CD4-positive, alpha-beta memory T cell (primary cell): ENCODE results near the gene GLIS1. TPM values are rescaled to one million over a fixed set of nuclear protein-coding genes. Genes with fewer than 3 reads are reported as not detected.

Experiments
- CTCF ChIA-PET: fragments of 350-600 bp; sonication (Branson Sonifier 250); formaldehyde crosslinking; loops from one replicate; lab custom pipeline; 2021; ENCODE audit warnings: inconsistent platforms; ENCODE audit not compliant: partially characterized antibody; lab: Charles Lee
- POLR2A ChIA-PET: fragments of 350-600 bp; sonication (Branson Sonifier 250); formaldehyde crosslinking; loops from one replicate; lab custom pipeline; 2021; ENCODE audit not compliant: partially characterized antibody; lab: Charles Lee
- DNase-seq, 5 donors: peaks; one replicate each; pipeline versions ENCODE4 v3.0.0 to v3.0.0-alpha.2; 2020 to 2022; ENCODE audit warnings: mixed read lengths in 1 of 5
- H3K27ac ChIP-seq: one replicate; pipeline ENCODE4 v1.7.0; 2013; ENCODE audit warnings: low read depth, low read length
- H3K27me3 ChIP-seq: 2 replicates; pipeline ENCODE4 v1.7.0; 2013; ENCODE audit warnings: mild to moderate bottlenecking, low read length, moderate library complexity; ENCODE audit not compliant: insufficient read depth
- H3K36me3 ChIP-seq: 2 replicates; pipeline ENCODE4 v1.7.0; 2013; ENCODE audit warnings: mild to moderate bottlenecking, low read length, moderate library complexity; ENCODE audit not compliant: insufficient read depth
- H3K4me1 ChIP-seq: 2 replicates; pipeline ENCODE4 v1.7.0; 2013; ENCODE audit warnings: mild to moderate bottlenecking, low read length, moderate library complexity; ENCODE audit not compliant: insufficient read depth
- H3K4me3 ChIP-seq, 2 donors: one replicate each; pipeline ENCODE4 v1.7.0; 2013; ENCODE audit warnings: low read length in 2 of 2, mild to moderate bottlenecking in 1 of 2
- H3K9me3 ChIP-seq, 2 donors: one replicate each; pipeline ENCODE4 v1.7.0; 2013; ENCODE audit warnings: low read length in 2 of 2, control low read depth in 1 of 2; ENCODE audit not compliant: control insufficient read depth in 1 of 2
- H3K27ac Mint-ChIP-seq, 7 donors: one replicate each; pipeline ENCODE4 v1.8.0; 2020 to 2021; ENCODE audit warnings: mixed read lengths in 7 of 7, mild to moderate bottlenecking in 6 of 7, inconsistent platforms in 3 of 7, moderate library complexity in 3 of 7
- H3K27me3 Mint-ChIP-seq, 2 donors: one replicate each; pipeline ENCODE4 v1.8.0; 2020 to 2021; ENCODE audit warnings: mixed read lengths in 2 of 2
- H3K36me3 Mint-ChIP-seq, 2 donors: one replicate each; pipeline ENCODE4 v1.8.0; 2020 to 2021; ENCODE audit warnings: mixed read lengths in 2 of 2, inconsistent platforms in 1 of 2, mild to moderate bottlenecking in 1 of 2
- H3K4me1 Mint-ChIP-seq, 4 donors: one replicate each; pipeline ENCODE4 v1.8.0; 2020 to 2021; ENCODE audit warnings: mixed read lengths in 4 of 4, mild to moderate bottlenecking in 1 of 4
- H3K4me3 Mint-ChIP-seq, 8 donors: one replicate each; pipeline ENCODE4 v1.8.0; 2020 to 2021; ENCODE audit warnings: mixed read lengths in 8 of 8, mild to moderate bottlenecking in 7 of 8, moderate library complexity in 6 of 8, inconsistent platforms in 3 of 8
- H3K9me3 Mint-ChIP-seq, 8 donors: one replicate each; pipeline ENCODE4 v1.8.0; 2020 to 2021; ENCODE audit warnings: mixed read lengths in 8 of 8, mild to moderate bottlenecking in 5 of 8, inconsistent platforms in 3 of 8, moderate library complexity in 1 of 8
- intact Hi-C: fragments of 100-400 bp; cut with micrococcal nuclease; formaldehyde crosslinking; loops from one replicate; pipeline ENCODE4 v1.15.1; 2023
- polyA plus RNA-seq, 2 donors: library from polyadenylated mRNA; unstranded; fragments of 300-500 nt; fragmentation: Illumina TruSeq; gene quantifications; one replicate each; pipeline ENCODE4 v1.2.3, GENCODE V29; 2021
- total RNA-seq, 2 experiments: library from RNA; stranded (reverse); gene quantifications; one replicate each; pipeline ENCODE4 v1.2.3, GENCODE V29; 2021

GLIS1 gene
- total and polyA plus RNA-seq, 4 experiments from 2014 or later, result not detected

DNA sequence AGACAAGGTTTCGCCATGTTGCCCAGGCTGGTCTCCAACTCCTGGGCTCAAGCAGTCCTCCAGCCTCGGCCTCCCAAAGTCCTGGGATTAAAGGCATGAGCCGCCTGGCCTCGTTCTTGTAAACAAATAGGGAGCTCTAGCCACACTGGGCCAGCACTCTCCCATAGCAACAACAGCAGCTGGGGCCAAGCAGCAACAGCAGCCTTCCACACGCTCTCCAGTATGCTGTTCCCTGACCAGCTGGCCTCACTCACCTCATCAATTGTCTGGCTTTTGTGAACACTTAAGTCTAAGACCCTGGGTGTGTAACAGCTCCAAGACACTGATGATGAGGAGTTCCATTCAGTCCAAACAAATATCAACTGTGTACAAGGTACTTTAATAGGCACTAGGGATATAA lies 16.9 kb upstream of the GLIS1 start:
- H3K36me3 Mint-ChIP-seq, result peaks cover 0 to 3% of the 10 kb centered on the region in 2 donors
- no peaks in the 10 kb centered on the region for H3K27me3 Mint-ChIP-seq
- Histone ChIP-seq H3K27me3 (no peaks in the 10 kb centered on the region), H3K9me3 (no peaks in the 10 kb centered on the region), H3K27ac (no peak overlapping the region), H3K36me3 (no peaks in the 10 kb centered on the region), H3K4me1 (no peaks in the 10 kb centered on the region), H3K4me3 (no peak overlapping the region)
- no peak for DNase-seq
- ChIA-PET CTCF (interaction anchor here (0.8 to 2.1 kb wide), 2 partner anchors 10 to 477 kb away, joined by 3 to 7 read pairs; no protein-coding TSS in a partner anchor), POLR2A (no interaction called here)
- H3K9me3 Mint-ChIP-seq, result no peaks in the 10 kb centered on the region
- no peak overlapping the region for H3K4me3 Mint-ChIP-seq
- intact Hi-C loops, result loop anchor here (5.0 kb wide), 1 partner anchor 314 kb away; no protein-coding TSS in a partner anchor
- H3K27ac Mint-ChIP-seq, result peak overlapping the region in 1 of 7 donors; percentile 72
- no peaks in the 10 kb centered on the region for H3K4me1 Mint-ChIP-seq

- Histone ChIP-seq H3K9me3 (no peaks in the 10 kb centered on the region), H3K27ac (no peak overlapping the region), H3K36me3 (no peaks in the 10 kb centered on the region), H3K4me3 (no peak overlapping the region), H3K4me1 (no peaks in the 10 kb centered on the region), H3K27me3 (no peaks in the 10 kb centered on the region)
- Mint-ChIP-seq H3K36me3 (peaks cover 0 to 3% of the 10 kb centered on the region in 2 donors), H3K27me3 (no peaks in the 10 kb centered on the region), H3K27ac (no peak overlapping the region), H3K4me3 (no peak overlapping the region), H3K9me3 (no peaks in the 10 kb centered on the region), H3K4me1 (no peaks in the 10 kb centered on the region)
- ChIA-PET CTCF (interaction anchor here (0.7 to 1.8 kb wide), 11 partner anchors 8 to 479 kb away, joined by 3 to 9 read pairs (median 3); no protein-coding TSS in a partner anchor), POLR2A (no interaction called here)
- intact Hi-C loops, result loop anchor here (5.0 kb wide), 1 partner anchor 312 kb away; no protein-coding TSS in a partner anchor
- peak in 1 of 5 donors; percentile 11 for DNase-seq
These were observed 15.7 kb upstream of the GLIS1 start for GRCh38 chr1:53754484-53755312.

DNA sequence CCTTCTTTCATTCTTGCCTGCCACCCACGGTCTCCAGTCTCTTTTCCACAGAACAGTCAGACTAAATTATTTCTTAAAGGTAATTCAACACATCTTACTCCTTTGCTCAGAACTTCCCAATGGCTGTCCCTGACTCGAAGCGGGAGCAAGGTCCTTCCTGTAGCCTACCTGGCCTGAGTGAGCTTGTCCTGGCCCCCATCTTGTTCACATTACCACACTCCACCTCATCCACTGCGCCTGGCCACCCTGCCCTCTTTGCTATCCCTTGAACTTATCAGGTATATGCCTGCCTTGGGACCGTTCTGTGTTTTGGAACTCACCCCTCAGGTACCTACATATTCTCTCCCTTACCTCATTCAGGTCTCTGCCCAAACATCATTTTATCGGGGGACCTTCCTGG lies 13.3 kb upstream of the GLIS1 start:
- H3K4me1 ChIP-seq, result no peaks in the 10 kb centered on the region
- Mint-ChIP-seq H3K4me1 (no peaks in the 10 kb centered on the region), H3K27ac (peak overlapping the region in 1 of 7 donors; percentile 78), H3K9me3 (no peaks in the 10 kb centered on the region), H3K4me3 (no peak overlapping the region), H3K36me3 (no peaks in the 10 kb centered on the region), H3K27me3 (no peaks in the 10 kb centered on the region)
- no peak for DNase-seq
- H3K9me3 ChIP-seq, result no peaks in the 10 kb centered on the region
- no peaks in the 10 kb centered on the region for H3K27me3 ChIP-seq
- intact Hi-C loops, result no loop called here
- H3K36me3 ChIP-seq, result no peaks in the 10 kb centered on the region
- ChIA-PET POLR2A (no interaction called here), CTCF (interaction anchor here (1.0 to 1.3 kb wide), 2 partner anchors 30 to 267 kb away, joined by 3 read pairs; no protein-coding TSS in a partner anchor)
- no peak overlapping the region for H3K4me3 ChIP-seq
- H3K27ac ChIP-seq, result no peak overlapping the region

DNA sequence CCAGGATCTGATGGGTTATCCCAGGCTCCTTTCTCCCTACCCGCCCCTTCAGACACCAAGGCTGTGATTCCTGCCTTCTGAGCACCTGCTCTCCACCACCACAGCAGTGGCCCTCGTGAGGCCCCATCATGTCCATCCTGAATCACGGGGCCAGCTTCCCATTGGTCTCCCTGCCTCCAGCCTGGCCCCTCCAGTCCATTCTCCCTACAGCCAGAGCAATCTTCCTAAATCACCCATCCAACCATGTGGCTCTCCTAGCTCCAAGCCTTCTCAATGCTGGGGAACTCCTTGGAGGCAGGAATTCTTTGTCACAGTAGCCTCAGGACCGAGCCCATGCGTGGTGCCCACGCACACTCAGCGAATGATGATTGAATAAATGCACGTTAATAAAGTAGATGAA lies 8.9 kb upstream of the GLIS1 start:
- Histone ChIP-seq H3K4me3 (no peak overlapping the region), H3K36me3 (no peaks in the 10 kb centered on the region), H3K4me1 (no peaks in the 10 kb centered on the region), H3K9me3 (no peaks in the 10 kb centered on the region), H3K27ac (no peak overlapping the region), H3K27me3 (no peaks in the 10 kb centered on the region)
- ChIA-PET POLR2A (no interaction called here), CTCF (no interaction called here)
- no peak overlapping the region for H3K27ac Mint-ChIP-seq
- DNase-seq, result no peak
- no peaks in the 10 kb centered on the region for H3K4me1 Mint-ChIP-seq
- peaks cover 9 to 10% of the 10 kb centered on the region in 2 donors for H3K27me3 Mint-ChIP-seq
- peaks cover 0 to 10% (median 6%) of the 10 kb centered on the region in 8 donors for H3K9me3 Mint-ChIP-seq
- intact Hi-C loops, result no loop called here
- H3K4me3 Mint-ChIP-seq, result no peak overlapping the region
- no peaks in the 10 kb centered on the region for H3K36me3 Mint-ChIP-seq

DNA sequence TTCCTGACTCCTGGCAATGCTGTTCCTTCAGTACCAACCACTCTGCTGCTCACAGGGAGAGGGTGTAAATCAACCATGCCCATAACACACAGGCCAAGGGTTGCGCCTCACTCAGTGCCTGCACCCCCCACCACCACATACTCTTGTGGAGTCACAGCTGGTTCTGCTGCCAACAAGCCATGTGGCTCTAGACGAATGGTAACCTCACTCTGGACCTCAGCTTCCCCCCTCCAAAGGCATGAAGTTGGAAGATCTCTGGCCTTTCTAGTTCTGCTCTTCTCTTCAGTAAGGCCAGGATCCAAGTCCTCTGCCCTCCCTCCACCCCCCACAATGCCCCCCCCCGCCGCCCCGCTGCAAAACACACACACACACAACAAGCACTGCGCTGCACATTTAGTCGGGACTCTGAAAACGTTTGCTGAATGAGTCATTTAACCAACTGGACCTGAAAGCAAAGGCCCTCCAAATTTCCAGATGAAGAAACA lies 1.7 kb upstream of the GLIS1 start:
- Histone ChIP-seq H3K4me1 (peaks cover 9% of the 10 kb centered on the region), H3K27me3 (peaks cover 17% of the 10 kb centered on the region), H3K9me3 (no peaks in the 10 kb centered on the region), H3K27ac (no peak overlapping the region), H3K36me3 (no peaks in the 10 kb centered on the region), H3K4me3 (no peak overlapping the region)
- intact Hi-C loops, result no loop called here
- ChIA-PET CTCF (no interaction called here), POLR2A (no interaction called here)
- Mint-ChIP-seq H3K4me1 (peaks cover 0 to 7% (median 0%) of the 10 kb centered on the region in 4 donors), H3K27me3 (peaks cover 37 to 44% of the 10 kb centered on the region in 2 donors), H3K36me3 (peaks cover 0 to 5% of the 10 kb centered on the region in 2 donors), H3K9me3 (peaks cover 2 to 16% (median 11%) of the 10 kb centered on the region in 8 donors), H3K4me3 (peak overlapping the region in 5 of 8 donors; percentile 3 to 47 (median 31)), H3K27ac (no peak overlapping the region)
- no peak for DNase-seq

- H3K36me3 ChIP-seq, result no peaks in the 10 kb centered on the region
- H3K4me1 ChIP-seq, result peaks cover 9% of the 10 kb centered on the region
- peaks cover 0 to 5% of the 10 kb centered on the region in 2 donors for H3K36me3 Mint-ChIP-seq
- peaks cover 2 to 14% (median 7%) of the 10 kb centered on the region in 8 donors for H3K9me3 Mint-ChIP-seq
- H3K9me3 ChIP-seq, result no peaks in the 10 kb centered on the region
- H3K4me1 Mint-ChIP-seq, result peaks cover 0 to 7% (median 0%) of the 10 kb centered on the region in 4 donors
- ChIA-PET CTCF (no interaction called here), POLR2A (no interaction called here)
- peaks cover 39 to 51% of the 10 kb centered on the region in 2 donors for H3K27me3 Mint-ChIP-seq
- H3K4me3 Mint-ChIP-seq, result peak overlapping the region in 6 of 8 donors; percentile 15 to 71 (median 34)
- no peak overlapping the region for H3K27ac Mint-ChIP-seq
- no peak for DNase-seq
- H3K27ac ChIP-seq, result no peak overlapping the region
- no peak overlapping the region for H3K4me3 ChIP-seq
- peaks cover 17% of the 10 kb centered on the region for H3K27me3 ChIP-seq
- intact Hi-C loops, result no loop called here
These were observed 507 bp downstream of the GLIS1 start for GRCh38 chr1:53738205-53739108.
